GM18526 (cell line): ENCODE results near the gene PTPRD.

Experiments
- POLR2A ChIP-seq: IDR thresholded peaks from 3 replicates; pipeline ENCODE4 v1.6.1; 2011; ENCODE audit not compliant: insufficient read length; ENCODE audit errors: extremely low read depth

The PTPRD gene

GRCh38 chr9:9719373-9720112 is 893.3 kb downstream of the PTPRD start:
- no peak for TF ChIP-seq POLR2A

DNA sequence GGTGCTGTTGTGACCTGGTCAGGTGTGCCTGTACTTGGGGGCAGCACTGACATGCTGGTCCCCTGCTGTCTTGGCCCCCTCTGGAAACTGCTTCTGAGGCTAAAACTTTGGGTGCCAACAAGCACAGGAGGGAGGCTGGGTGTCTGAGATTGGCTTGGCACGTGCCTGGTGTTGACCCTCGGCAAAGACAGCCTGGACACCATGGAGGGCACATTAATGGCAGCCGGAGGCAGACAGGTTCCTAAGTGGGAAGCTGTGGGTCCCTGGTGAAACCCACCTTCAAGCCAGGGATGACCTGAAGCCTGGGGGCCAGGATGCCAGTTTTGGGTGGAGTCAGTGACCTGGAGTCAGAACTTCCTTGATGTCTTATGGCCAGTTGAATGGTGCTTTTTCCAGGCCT is 894.1 kb downstream of the PTPRD start:
- TF ChIP-seq POLR2A: no peak

GRCh38 chr9:9679433-9679832 is 933.4 kb downstream of the PTPRD start:
- no peak for TF ChIP-seq POLR2A

DNA sequence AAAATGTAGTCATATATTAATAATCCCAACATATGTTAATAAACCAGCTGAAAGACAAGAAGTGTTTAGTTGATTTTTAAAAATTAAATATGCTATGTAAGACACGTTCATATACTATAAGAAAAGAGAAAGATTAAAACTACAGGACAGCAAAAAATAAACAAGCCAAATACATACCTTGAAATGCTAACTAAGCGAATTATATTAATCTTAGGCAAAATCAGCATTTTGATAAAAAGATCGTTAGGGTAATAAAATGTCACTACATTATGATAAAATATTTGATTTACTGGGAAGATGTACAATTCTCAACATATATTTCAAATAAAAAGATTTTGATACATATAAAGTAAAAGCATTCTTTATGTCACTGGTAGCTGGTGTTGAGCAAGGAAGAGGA is 938.3 kb downstream of the PTPRD start:
- no peak for TF ChIP-seq POLR2A

- TF ChIP-seq POLR2A: no peak
Observed at GRCh38 chr9:9670454-9670853, 942.3 kb downstream of the PTPRD start.

DNA sequence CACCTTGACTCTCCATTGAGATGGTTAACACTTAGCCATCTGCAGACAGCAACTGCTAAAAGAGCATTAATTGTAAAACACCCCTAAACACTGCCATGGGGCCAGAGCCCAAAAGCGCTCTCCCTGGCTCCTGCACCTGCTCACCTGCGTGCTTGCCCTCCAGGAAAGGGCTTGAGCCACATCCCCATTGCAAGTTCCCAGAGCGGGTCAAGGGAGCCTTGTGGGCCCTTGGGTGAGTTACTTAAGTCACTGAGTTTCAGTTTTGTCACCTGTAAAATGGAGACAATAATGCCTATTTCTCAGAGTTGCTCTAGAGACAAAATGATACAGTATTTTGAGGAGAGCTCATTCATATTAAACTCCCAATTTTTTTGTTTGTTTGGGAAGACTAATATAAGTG is 967.8 kb downstream of the PTPRD start:
- no peak for TF ChIP-seq POLR2A

- no peak for TF ChIP-seq POLR2A
Observed at GRCh38 chr9:9631284-9631683, 981.5 kb downstream of the PTPRD start.

GRCh38 chr9:9625248-9625647 is 987.6 kb downstream of the PTPRD start:
- TF ChIP-seq POLR2A: no peak

- no peak for TF ChIP-seq POLR2A
Observed at GRCh38 chr9:9623506-9623905, 989.3 kb downstream of the PTPRD start.

DNA sequence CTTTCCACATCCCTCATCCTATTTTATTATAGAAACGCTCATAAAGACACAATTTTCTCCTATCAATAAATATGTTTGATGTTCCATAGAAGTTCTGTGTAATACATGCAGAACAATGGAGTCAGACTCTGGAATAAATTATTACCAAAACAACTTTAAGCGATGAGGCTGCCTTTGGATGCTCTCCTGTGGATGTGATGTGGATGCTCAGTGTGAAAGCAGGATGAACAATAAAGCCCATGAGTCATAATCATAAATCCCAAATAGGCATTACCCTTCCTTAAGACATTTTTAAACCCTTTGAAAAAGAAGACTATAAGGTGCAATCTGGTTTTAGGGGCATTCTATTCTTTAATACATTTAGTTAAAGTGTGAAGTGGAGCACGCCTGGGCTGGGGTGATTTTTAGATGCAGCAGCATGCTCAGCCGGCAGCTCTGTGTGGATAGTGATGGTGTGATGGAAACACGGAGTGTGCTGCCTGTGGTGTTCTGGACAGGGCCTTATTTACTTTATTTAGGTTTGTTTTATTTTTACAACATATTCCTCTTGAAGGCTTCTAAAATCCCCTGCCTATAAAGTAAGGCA is 991.4 kb downstream of the PTPRD start:
- TF ChIP-seq POLR2A: no peak

GRCh38 chr9:9620736-9621135 is 992.1 kb downstream of the PTPRD start:
- TF ChIP-seq POLR2A: no peak

DNA sequence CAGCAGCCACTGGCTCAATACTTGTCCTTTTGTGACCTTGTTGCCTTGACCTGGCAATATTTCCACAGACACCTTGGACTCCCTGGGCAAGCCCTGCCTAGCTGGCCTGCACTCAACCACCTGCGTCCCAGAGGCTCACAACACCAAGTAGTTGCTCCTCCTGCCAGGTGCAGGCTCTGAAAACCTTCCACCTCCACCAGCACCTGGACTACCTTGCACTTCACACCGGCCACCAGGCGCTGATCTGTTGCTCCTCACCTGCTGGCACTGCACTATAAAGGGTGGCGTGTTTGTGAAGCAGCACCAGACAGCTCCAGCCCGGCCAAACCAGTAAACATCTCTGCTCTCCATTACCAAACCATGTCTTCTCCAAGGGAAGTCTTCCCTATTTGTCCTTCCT is 997.7 kb downstream of the PTPRD start:
- no peak for TF ChIP-seq POLR2A

GRCh38 chr9:9614607-9615006 is 998.2 kb downstream of the PTPRD start:
- TF ChIP-seq POLR2A: no peak

DNA sequence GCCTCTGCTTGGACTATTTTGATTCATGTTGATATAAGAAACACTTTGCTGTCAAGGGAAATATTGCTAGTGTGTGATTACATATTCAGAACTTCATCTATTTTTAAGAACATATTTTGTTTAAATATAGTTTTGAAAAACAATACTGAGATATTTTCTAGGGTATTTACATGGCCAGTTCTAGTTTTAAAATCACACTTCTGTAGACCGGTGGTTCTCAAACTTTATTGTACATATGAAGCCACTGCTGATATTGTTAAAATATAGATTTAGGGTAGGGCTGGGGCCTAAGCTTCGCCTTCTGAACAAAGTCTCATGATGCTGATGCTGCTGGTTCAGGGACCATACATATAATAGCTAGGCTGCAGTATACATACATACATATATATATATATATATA is 1000.0 kb downstream of the PTPRD start:
- TF ChIP-seq POLR2A: no peak

DNA sequence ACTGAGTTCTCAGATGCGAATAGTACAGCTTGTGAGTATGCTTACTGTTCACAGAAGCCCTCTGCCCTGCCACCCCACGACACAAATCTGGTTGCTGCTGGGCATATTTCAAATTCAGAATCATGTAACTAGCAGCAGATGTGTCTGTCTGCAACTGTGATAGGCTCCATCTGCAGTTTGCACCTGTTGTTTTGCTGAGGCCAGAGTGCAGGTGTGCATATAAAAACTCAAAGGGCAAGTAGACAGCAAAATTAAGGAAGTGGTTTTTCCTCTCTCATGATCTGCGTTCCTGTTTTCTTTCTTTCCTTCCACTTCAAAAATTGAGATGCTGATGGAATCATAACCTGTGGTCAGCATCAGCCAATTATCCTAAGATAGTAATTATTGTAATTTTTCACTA is 1000.5 kb downstream of the PTPRD start:
- no peak for TF ChIP-seq POLR2A

GRCh38 chr9:9605681-9606080 is 1007.1 kb downstream of the PTPRD start:
- no peak for TF ChIP-seq POLR2A

GRCh38 chr9:9603345-9603744 is 1009.5 kb downstream of the PTPRD start:
- no peak for TF ChIP-seq POLR2A
